Activated naive CD4-positive, alpha-beta T cell (primary cell): ENCODE measurements around the gene DNA2.

Experiments used
- DNase-seq, 4 experiments: peaks; one replicate each; lab custom pipeline; 2025; lab: John Stamatoyannopoulos, UW

DNA2 gene

DNA sequence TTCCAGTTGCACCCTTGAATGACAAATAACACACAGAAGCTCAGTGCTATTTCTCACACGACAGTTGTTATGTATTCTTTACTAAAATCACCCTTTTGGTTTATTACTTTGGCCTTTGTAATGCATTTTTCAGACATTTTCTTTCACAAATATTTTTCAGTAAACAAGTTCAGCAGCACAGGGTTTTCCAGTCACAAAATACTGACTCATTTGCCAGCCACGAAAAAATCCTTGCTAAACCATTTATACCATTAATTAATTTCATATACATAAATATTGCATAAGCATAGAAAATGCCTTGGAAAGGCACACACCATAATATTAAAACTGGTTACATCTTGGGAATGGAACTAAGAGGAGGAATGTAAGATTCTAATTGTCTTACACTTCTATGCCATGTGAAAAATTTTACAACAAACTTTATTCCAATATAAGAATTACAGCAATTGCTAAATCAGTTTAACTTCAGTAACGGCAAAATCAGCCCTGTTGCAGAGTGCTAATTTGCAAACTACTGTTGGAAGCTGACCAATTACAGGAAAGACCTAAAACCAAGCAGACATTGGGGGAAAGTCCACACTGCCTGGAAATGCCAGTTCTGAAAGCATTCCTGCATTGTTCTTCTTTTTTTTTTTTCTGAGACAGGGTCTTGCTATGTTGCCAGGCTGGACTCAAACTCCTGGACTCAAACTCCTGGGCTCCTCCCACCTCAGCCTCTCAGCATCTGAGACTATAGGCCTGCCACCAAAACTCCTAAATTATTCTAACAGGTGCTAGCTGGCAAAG lies 107.5 kb downstream of the DNA2 start:
- no peak for DNase-seq
